ENCODE results near the gene OTOF.

DNA sequence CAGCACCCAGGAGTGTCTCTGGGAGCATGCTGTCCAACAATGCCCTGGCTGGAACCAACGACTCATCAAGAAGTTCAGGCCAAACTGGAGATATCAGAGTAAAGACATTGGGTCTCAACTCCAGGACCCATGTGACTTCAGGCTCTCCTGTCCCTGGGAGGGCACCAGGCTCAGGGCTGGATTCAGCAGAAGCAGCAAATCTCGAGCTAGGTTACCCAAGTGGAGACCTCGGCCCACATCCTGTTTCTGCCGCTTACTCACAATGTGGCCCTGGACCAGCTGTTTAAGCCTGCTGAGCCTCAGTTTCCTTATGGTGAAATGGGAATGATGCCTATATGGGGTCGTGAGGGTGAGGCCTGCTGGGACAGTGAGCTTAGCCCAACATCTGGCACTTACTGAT, 9.3 kb upstream of the OTOF start:
- no peak for TF ChIP-seq POLR2A (IDR thresholded peaks at IDR 0.05; ENCODE audit: low read length)
- no peak for TF ChIP-seq GATA1 (IDR thresholded peaks at IDR 0.05; ENCODE audit: low read depth, low read length)
